ENCODE measurements around the gene CDCA4. TPM values are rescaled to one million over a fixed set of nuclear protein-coding genes. Genes with fewer than 3 reads are reported as not detected.

Gene CDCA4
- total RNA-seq, 1 donor from 2014 or later: 32.3 TPM

- peaks cover 15% of the 10 kb centered on the region for H3K27me3 Mint-ChIP-seq (ENCODE audit: low read depth)
- H3K36me3 Mint-ChIP-seq: no peaks in the 10 kb centered on the region
- TF ChIP-seq CTCF (IDR thresholded peaks at IDR 0.05; ENCODE audit: unreplicated experiment): no peak
- H3K4me3 Mint-ChIP-seq: no peak overlapping the region
- H3K4me1 Mint-ChIP-seq: peaks cover 24% of the 10 kb centered on the region
- DNase-seq (ENCODE audit: low spot score in 2 of 2, unreplicated experiment in 2 of 2): no peak
- no peak overlapping the region for H3K27ac Mint-ChIP-seq
- no peaks in the 10 kb centered on the region for H3K9me3 Mint-ChIP-seq
Observed at GRCh38 chr14:104972301-104973134, 48.4 kb downstream of the CDCA4 start.

- peaks cover 22% of the 10 kb centered on the region for H3K4me1 Mint-ChIP-seq
- no peaks in the 10 kb centered on the region for H3K9me3 Mint-ChIP-seq
- no peak overlapping the region for H3K27ac Mint-ChIP-seq
- no peak for DNase-seq (ENCODE audit: low spot score in 2 of 2, unreplicated experiment in 2 of 2)
- H3K27me3 Mint-ChIP-seq (ENCODE audit: low read depth): peaks cover 8% of the 10 kb centered on the region
- H3K4me3 Mint-ChIP-seq: no peak overlapping the region
- H3K36me3 Mint-ChIP-seq: no peaks in the 10 kb centered on the region
- no peak for TF ChIP-seq CTCF (IDR thresholded peaks at IDR 0.05; ENCODE audit: unreplicated experiment)
Observed at GRCh38 chr14:104971447-104972240, 49.2 kb downstream of the CDCA4 start.

DNA sequence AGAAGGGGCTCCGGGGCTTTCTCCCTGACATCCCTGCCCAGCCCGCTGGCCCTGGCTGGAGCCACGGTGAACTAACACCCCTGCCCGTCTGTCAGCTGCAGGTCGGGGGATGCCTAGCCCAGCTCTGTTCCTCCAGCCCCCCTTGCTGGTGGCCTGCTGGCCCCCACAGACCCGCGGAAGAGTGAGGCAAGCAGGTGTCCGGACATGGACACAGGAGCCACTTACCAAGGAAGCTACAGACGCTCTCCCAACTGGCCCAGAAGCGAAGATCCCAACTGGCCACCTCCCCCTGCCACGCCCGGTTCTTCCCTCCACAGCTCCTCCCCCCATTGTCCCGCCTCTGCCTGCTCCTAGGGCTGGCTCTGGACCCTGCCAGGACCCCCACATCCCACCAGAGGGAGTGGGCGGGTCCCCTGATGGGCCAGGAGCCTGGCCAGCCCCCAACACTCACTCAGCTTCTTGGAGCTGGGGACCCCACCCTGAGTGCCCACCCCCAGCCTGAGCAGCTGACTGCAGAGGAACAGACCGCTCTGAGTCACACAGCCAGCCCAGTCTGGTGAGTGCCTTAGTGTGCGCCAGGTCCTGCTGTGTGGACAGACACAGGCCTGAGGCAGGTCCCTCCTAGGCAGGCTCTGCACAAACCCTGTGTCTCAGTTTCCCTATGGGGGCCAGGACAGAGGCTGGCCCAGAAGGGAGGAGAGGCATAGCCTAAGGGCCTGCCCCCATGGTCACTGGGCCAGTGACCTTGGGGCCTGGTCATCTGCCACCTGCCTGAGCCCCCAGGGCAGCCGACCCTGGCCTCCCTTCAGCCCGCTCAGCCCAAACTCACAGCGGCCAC is 50.4 kb downstream of the CDCA4 start:
- no peaks in the 10 kb centered on the region for H3K9me3 Mint-ChIP-seq
- no peaks in the 10 kb centered on the region for H3K27me3 Mint-ChIP-seq (ENCODE audit: low read depth)
- no peaks in the 10 kb centered on the region for H3K36me3 Mint-ChIP-seq
- peaks cover 18% of the 10 kb centered on the region for H3K4me1 Mint-ChIP-seq
- no peak for TF ChIP-seq CTCF (IDR thresholded peaks at IDR 0.05; ENCODE audit: unreplicated experiment)
- H3K27ac Mint-ChIP-seq: no peak overlapping the region
- H3K4me3 Mint-ChIP-seq: no peak overlapping the region
- DNase-seq (ENCODE audit: low spot score in 2 of 2, unreplicated experiment in 2 of 2): no peak

DNA sequence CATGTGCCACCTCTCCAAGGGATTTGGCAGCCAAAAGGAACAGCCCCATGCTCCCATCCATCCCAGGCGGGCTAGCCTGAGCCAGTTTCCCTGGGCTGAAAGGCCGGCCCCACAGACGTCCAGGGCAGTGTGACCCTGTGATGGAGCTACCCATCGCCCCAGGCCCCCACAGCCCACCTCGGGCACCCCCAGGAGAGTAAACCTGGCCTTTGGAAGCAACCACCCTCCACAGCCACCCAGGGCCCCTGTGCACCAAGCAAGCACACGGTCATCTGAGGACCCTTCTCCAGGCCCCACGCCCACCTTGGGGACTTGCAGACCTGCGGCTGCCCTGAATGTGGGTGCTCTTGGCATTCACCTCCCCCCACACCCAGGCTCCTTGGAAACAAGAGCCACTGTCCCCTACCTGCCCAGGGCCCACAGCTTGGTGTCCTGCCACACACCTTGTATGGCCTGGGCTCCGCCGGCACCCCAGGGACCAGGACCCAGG is 51.1 kb downstream of the CDCA4 start:
- Mint-ChIP-seq H3K9me3 (no peaks in the 10 kb centered on the region), H3K27me3 (ENCODE audit: low read depth) (no peaks in the 10 kb centered on the region), H3K4me1 (peaks cover 18% of the 10 kb centered on the region), H3K36me3 (no peaks in the 10 kb centered on the region), H3K27ac (no peak overlapping the region), H3K4me3 (no peak overlapping the region)
- no peak for DNase-seq (ENCODE audit: low spot score in 2 of 2, unreplicated experiment in 2 of 2)
- TF ChIP-seq CTCF (IDR thresholded peaks at IDR 0.05; ENCODE audit: unreplicated experiment): no peak
